ENCODE results near the gene PRR14.

PRR14 gene

DNA sequence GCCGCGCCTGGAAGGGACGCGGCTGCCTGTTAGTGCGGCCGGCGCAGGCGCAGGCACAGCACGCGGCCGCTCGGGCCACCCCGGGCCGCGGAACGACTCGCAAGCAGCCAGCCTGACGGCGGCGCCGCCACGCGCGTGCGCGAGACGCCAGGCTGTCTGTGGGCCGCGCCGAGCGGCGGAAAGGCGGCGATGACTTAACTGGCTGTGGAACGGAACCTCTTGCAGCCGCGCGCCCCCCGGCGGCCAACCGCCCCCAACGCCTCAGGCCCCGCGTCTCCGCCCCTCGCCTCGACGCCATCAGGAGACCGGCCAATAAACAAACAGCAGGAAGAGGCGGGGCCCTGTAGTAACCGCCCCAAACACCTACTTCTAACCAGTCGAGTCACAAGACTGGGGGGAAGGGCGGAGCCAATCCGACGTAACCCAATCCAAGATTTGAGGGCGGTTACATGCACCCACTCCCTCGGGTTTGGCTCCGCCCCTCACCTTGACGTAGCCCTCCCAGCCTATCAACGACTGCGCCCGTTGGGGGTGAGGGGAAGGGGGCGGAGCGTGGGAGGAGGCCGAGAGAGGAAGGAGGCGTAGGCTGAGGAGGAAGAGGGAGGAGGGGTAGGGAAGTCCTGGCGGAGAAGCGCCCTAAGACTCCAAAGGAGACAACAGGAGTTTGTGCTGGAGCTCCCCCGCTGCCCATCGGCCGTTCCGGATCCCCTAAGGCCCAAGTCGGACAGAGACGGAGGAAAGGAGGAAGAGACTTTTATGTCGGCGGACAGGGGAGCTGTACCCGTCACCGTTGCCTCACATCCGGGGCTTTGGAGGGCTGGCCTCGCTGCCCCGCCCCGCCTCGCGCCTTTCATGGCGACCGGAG, 7.3 kb downstream of the PRR14 start, which contains the start of gene FBRS:
Gene FBRS, plus strand, starts transcription at position 566 of the 865 bp plus-strand sequence. CDS start 1,088 bp downstream, outside the sequence.
- in situ Hi-C loops (cut with HindIII; ENCODE audit: low pct_unique_long_range_greater_than_20kb, low sequenced_read_pairs): no loop called here
- no peak for TF ChIP-seq JUND (IDR thresholded peaks at IDR 0.05; ENCODE audit: low read depth)
- DNase-seq (ENCODE audit: low read depth in 1 of 2, low spot score in 1 of 2): peak; percentile 92 to 100

DNA sequence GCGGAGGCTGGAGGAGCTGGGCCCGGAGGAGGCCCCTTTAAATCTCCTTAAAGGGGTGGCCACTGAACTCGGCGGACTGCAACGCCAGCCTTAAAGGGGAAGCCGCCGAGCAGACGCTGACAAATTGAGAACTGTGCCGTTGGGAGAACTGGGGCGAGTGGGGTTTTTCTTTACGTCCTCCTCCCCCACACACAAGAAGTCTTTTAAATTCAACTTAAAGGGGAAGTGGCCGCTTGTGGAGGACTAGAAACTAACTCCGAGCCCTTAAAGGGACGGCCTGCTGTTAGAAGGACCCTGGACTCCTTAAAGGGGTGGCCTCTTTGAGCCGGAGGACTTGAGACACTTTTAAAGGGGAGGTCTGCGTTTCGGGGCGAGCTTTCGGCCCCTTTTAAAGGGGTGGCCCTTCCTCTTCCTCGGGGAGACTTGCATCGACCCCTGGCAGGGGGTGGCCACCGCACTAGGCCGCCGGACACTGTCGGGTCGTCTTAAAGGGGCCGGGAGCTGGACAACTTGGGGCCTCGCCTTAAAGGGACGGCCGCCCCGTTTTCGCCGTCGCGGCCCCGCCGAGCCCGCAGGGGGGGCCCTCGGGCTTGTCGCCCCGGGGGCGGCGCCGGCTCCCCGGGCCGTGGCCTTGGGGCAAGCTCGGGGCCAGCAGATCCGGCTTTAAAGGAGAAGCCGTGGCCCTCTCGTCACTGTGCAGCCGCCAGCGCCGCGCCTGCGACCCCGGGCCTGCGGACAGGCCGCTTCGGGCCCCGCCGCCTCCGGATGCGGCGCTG, 8.2 kb downstream of the PRR14 start:
- TF ChIP-seq JUND (IDR thresholded peaks at IDR 0.05; ENCODE audit: low read depth): no peak
- DNase-seq (ENCODE audit: low read depth in 1 of 2, low spot score in 1 of 2): peak; percentile 65 to 98
- in situ Hi-C loops (cut with HindIII; ENCODE audit: low pct_unique_long_range_greater_than_20kb, low sequenced_read_pairs): no loop called here

- in situ Hi-C loops (cut with HindIII; ENCODE audit: low pct_unique_long_range_greater_than_20kb, low sequenced_read_pairs): no loop called here
- peak; percentile 34 to 77 for DNase-seq (ENCODE audit: low read depth in 1 of 2, low spot score in 1 of 2)
- TF ChIP-seq JUND (IDR thresholded peaks at IDR 0.05; ENCODE audit: low read depth): no peak
Measured at GRCh38 chr16:30659507-30660423, 9.0 kb downstream of the PRR14 start.

DNA sequence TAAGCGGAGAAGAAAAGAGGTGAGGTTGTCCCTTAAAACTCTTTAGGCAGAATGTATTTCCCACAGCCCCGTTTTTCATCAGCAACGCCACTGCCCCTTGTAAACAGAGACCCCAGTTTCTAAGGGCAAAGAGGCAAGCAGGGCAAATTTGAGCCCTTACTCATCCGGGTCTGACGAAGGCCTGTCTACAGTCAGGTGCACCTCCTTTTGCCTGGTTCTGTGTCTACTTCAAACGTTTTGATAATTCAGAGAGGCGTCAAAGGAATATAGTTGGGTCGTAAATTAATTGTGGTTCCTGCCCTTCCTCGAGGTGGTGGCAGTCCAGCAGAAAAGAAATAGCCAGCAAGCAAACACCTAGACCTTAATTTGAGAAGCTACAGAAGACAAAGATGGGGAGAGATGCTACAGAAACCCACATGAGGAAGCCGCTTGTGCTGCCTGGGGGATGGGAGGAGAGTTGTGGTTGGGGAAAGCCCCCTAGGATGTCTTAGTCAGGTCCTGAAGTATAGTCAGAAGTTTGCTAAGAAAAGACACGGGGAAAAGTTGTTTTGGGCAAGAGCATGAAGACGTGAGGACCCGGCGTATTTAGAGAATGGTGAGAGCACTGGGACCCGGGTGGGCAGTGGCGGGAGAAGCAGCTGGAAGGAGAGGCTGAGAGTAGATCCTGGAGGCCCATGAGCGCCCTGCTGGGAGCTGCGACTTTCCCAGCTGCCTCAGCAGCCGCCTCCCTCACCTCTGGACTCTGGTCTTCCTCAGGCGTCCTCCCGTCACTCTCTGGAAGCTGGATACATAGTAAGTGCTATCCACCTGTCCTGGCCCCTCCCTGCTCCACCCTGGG, 9.9 kb downstream of the PRR14 start:
- TF ChIP-seq JUND (IDR thresholded peaks at IDR 0.05; ENCODE audit: low read depth): no peak
- in situ Hi-C loops (cut with HindIII; ENCODE audit: low pct_unique_long_range_greater_than_20kb, low sequenced_read_pairs): no loop called here
- peak in 1 of 2 experiments; percentile 42 for DNase-seq (ENCODE audit: low read depth in 1 of 2, low spot score in 1 of 2)

DNA sequence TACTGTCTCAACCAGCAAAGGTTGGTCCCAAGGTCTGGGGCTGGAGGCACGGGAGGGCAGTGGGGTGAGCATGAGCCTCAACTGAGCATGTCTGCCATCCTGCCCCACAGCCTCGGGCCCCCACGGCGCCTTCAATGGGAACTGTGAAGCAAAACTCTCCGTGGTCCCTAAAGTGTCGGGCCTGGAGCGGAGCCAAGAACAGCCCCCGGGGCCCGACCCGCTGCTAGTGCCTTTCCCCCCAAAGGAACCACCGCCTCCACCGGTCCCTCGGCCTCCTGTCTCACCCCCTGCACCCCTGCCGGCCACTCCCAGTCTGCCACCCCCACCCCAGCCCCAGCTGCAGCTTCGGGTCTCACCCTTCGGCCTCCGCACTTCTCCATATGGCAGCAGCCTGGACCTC, 11.7 kb downstream of the PRR14 start:
- TF ChIP-seq JUND (IDR thresholded peaks at IDR 0.05; ENCODE audit: low read depth): no peak
- in situ Hi-C loops (cut with HindIII; ENCODE audit: low pct_unique_long_range_greater_than_20kb, low sequenced_read_pairs): no loop called here
- DNase-seq (ENCODE audit: low read depth in 1 of 2, low spot score in 1 of 2): no peak

DNA sequence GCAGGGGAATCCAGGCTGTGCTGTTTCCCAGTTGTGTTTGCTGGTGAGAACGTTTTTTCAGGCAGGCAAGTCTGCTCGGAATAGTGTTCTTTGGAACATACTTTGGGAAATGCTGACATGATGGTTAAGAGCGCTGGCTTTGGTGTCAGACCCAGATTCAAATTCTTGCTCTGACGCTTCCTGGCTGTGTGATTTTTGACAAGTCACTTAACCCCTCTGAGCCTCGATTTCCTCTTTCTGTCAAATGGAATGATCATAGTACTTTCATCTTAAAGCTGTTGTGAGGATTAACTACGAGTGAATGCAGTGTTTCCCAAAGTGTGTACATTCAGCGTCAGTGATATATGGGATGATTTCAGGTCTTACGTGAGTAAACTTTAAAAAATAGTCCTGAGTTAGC, 12.3 kb downstream of the PRR14 start:
- DNase-seq (ENCODE audit: low read depth in 1 of 2, low spot score in 1 of 2): no peak
- TF ChIP-seq JUND (IDR thresholded peaks at IDR 0.05; ENCODE audit: low read depth): no peak
- in situ Hi-C loops (cut with HindIII; ENCODE audit: low pct_unique_long_range_greater_than_20kb, low sequenced_read_pairs): no loop called here

DNA sequence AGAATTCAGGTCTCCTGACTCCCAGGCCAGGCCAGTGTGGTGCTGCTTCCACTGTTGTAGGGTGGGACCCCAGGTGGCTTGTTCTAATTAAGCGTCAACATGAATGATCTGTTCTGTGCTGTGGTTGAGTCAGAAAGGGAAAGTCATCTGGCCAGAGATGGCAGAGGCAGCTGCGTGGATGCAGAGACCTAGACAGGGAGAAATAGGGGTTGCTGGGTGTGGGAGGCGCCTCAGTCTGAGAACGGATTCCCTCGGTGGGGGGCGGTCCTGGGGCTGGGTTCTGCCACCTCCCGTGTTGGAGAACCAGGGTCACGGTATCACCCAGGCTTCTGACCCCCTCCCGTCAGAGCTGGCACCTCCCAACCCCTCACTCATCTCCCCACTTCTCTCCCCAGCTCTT, 13.1 kb downstream of the PRR14 start:
- DNase-seq (ENCODE audit: low read depth in 1 of 2, low spot score in 1 of 2): no peak
- no peak for TF ChIP-seq JUND (IDR thresholded peaks at IDR 0.05; ENCODE audit: low read depth)
- in situ Hi-C loops (cut with HindIII; ENCODE audit: low pct_unique_long_range_greater_than_20kb, low sequenced_read_pairs): no loop called here

DNA sequence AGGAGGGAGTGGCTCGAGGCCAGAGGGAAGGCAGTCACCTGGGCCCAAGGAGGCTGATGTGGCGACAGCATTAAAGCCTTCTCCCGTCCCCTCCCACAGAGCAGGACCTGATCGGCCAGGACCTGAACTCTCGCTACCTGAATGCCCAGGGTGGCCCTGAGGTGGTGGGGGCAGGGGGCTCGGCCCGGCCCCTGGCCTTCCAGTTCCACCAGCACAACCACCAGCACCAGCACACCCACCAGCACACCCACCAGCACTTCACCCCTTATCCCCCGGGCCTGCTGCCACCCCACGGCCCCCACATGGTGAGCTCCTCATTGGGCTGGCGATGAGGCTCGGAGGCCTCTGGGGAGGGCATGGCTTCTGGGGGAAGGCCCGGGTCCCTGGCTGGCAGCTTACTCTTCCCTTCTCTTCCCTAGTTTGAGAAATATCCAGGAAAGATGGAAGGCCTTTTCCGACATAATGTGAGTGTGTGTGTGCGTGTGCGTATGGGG, 13.9 kb downstream of the PRR14 start:
- no peak for DNase-seq (ENCODE audit: low read depth in 1 of 2, low spot score in 1 of 2)
- TF ChIP-seq JUND (IDR thresholded peaks at IDR 0.05; ENCODE audit: low read depth): no peak
- in situ Hi-C loops (cut with HindIII; ENCODE audit: low pct_unique_long_range_greater_than_20kb, low sequenced_read_pairs): no loop called here

DNA sequence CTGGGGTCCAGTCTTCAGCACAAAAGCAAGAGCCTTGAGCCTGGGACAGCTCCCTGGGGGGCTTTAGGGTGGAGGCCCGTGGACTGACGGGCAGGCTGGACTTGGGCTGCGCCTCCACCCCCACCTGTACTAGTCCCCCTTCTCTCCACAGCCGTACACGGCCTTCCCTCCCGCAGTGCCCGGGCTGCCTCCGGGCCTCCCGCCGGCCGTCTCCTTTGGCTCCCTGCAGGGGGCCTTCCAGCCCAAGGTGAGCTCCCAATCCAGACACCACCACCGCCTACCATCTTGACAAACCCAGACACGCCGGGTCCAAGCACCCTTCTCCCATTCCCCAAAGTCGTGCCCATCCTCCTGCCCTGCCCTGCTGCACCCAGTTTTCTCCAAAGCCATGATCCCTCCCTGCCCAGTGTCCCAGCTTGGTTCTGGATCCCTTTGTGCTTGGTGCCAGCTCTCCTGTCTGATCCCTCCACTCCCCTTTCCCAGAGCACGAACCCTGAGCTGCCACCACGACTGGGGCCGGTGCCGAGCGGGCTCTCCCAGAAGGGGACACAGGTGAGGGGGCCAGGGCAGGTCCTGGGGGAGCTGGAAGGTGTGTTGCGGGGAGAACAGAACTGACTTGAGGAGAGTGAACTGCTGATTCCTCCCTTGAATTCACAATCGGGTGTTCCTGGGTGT, 14.5 kb downstream of the PRR14 start:
- peak in 1 of 2 experiments; percentile 29 for DNase-seq (ENCODE audit: low read depth in 1 of 2, low spot score in 1 of 2)
- no peak for TF ChIP-seq JUND (IDR thresholded peaks at IDR 0.05; ENCODE audit: low read depth)
- in situ Hi-C loops (cut with HindIII; ENCODE audit: low pct_unique_long_range_greater_than_20kb, low sequenced_read_pairs): no loop called here

DNA sequence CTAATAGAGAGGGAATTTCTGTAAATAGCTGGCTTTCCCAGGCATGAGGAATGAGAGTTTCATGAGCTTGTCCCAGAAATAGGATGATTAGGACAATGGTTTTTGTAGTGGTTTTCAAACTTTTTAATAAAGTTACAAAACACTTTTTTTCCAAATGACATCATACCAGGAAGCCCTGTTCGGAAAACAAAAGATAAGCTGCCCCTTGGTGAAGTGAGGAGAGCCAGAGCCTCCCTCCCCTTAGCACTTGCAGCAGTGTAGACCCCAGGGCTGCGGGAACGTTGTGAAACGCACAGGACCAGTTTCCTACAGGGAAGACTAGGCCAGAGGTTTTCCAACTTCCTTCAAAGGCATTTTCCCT, 15.1 kb downstream of the PRR14 start:
- no peak for TF ChIP-seq JUND (IDR thresholded peaks at IDR 0.05; ENCODE audit: low read depth)
- DNase-seq (ENCODE audit: low read depth in 1 of 2, low spot score in 1 of 2): no peak
- in situ Hi-C loops (cut with HindIII; ENCODE audit: low pct_unique_long_range_greater_than_20kb, low sequenced_read_pairs): no loop called here

DNA sequence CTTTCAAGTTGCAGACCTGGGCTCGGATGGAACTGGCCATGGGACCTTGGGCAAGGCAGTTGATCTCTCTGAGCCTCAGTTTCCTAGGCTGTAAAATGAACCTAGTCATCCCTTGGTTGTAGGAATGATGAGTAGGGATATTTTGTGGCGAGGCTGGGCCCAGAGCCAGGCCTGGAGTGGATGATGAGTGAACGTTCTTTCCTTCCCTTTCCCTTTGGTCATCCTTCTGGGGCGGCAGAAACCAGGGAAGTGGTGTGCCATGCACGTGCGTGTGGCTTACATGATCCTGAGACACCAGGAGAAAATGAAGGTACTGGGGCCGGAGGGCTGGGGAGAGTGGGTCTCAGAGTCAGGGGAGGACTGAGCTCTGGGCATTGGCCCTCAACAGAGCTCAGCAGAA, 15.9 kb downstream of the PRR14 start:
- DNase-seq (ENCODE audit: low read depth in 1 of 2, low spot score in 1 of 2): no peak
- no peak for TF ChIP-seq JUND (IDR thresholded peaks at IDR 0.05; ENCODE audit: low read depth)
- in situ Hi-C loops (cut with HindIII; ENCODE audit: low pct_unique_long_range_greater_than_20kb, low sequenced_read_pairs): no loop called here
